GM18870 (cell line): ENCODE data around the gene DGLUCY.
A peak's percentile ranks its signal among the peaks of the same experiment; 100 is the strongest.
"Not testable (repeated sequence)": the region's sequence is repeated elsewhere in the genome, so short reads cannot be mapped to it uniquely, and the experiment has no call there.

Experiments used
- ATAC-seq: cut with Tn5 transposase; IDR thresholded peaks from one replicate; pipeline ENCODE4 v1.9.1; 2021; ENCODE audit warnings: moderate library complexity; ENCODE audit not compliant: unreplicated experiment

DGLUCY gene

GRCh38 chr14:91204657-91205056 lies 90.8 kb downstream of the DGLUCY start:
- ATAC-seq = no peak

- no peak for ATAC-seq
Measured at GRCh38 chr14:91205459-91205858, 91.6 kb downstream of the DGLUCY start.

GRCh38 chr14:91207008-91207407 lies 93.1 kb downstream of the DGLUCY start:
- no peak for ATAC-seq

GRCh38 chr14:91211017-91211416 lies 97.1 kb downstream of the DGLUCY start:
- ATAC-seq = no peak

GRCh38 chr14:91214306-91214705 lies 100.4 kb downstream of the DGLUCY start:
- ATAC-seq = no peak

GRCh38 chr14:91215381-91215780 lies 101.5 kb downstream of the DGLUCY start:
- no peak for ATAC-seq

GRCh38 chr14:91216731-91217226 lies 102.9 kb downstream of the DGLUCY start:
- ATAC-seq = no peak

GRCh38 chr14:91218014-91218413 lies 104.1 kb downstream of the DGLUCY start:
- no peak for ATAC-seq

- no peak for ATAC-seq
Measured at GRCh38 chr14:91219517-91220389, 105.9 kb downstream of the DGLUCY start.

GRCh38 chr14:91220581-91221000 lies 106.7 kb downstream of the DGLUCY start:
- ATAC-seq = no peak

GRCh38 chr14:91221270-91221669 lies 107.4 kb downstream of the DGLUCY start:
- no peak for ATAC-seq

GRCh38 chr14:91223028-91223783 lies 109.3 kb downstream of the DGLUCY start:
- no peak for ATAC-seq

GRCh38 chr14:91225025-91225424 lies 111.2 kb downstream of the DGLUCY start:
- ATAC-seq = no peak

- ATAC-seq = not testable (repeated sequence)
Measured at GRCh38 chr14:91226360-91226759, 112.5 kb downstream of the DGLUCY start.

GRCh38 chr14:91227183-91227628 lies 113.3 kb downstream of the DGLUCY start:
- no peak for ATAC-seq

GRCh38 chr14:91228112-91229004 lies 114.5 kb downstream of the DGLUCY start:
- ATAC-seq = peak; percentile 84

GRCh38 chr14:91229005-91229382 lies 115.1 kb downstream of the DGLUCY start:
- no peak for ATAC-seq

- peak; percentile 62 for ATAC-seq
Measured at GRCh38 chr14:91229743-91230200, 115.9 kb downstream of the DGLUCY start.

GRCh38 chr14:91230397-91231035 lies 116.6 kb downstream of the DGLUCY start:
- no peak for ATAC-seq

GRCh38 chr14:91231446-91231845 lies 117.6 kb downstream of the DGLUCY start:
- ATAC-seq = no peak
